ENCODE results near the gene MICU1. TPM values are rescaled to one million over a fixed set of nuclear protein-coding genes. Genes with fewer than 3 reads are reported as not detected.
A peak's percentile ranks its signal among the peaks of the same experiment; 100 is the strongest.

MICU1 gene
- total and polyA plus RNA-seq, 2 of the 13 experiments (the other 11 are each of a cell fraction or from before 2014, with no cell fraction given) = 32.5 to 56.1 TPM

DNA sequence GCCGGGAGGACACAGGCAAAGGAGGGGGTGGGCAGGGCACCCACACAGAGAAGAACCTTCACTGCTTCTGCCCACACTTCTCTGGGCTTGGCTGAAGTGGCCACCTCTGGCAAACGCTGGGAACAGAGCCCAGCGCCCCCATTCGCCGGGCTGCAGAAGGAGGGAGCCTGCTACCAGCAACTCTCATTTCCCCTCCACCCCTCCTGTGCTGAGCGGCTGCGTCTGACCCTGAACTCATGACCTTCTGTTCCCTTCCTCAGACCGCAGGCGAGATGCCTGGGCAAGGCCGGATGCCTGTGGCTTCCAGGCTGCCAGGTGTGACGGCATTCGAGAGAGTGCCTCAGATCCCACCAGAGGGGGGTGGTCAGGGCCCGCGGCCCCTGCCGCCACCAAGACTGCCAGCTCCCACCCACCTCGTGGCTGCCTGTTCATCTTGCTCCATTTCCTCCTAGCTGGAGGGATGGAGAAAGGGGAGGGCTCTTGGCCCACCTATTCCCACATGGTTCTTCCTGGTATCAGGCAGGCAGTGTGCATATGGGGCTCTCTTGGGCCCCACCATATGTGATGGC is 291.0 kb downstream of the MICU1 start (continued):
- TF ChIP-seq ZBTB37 (CRISPR knock-in tag; IDR thresholded peaks at IDR 0.05) (no peak), FUBP1 (CRISPR knock-in tag; IDR thresholded peaks at IDR 0.05; ENCODE audit: borderline replicate concordance) (no peak), ZBTB14 (CRISPR knock-in tag; IDR thresholded peaks at IDR 0.05) (no peak), HDAC1 (CRISPR knock-in tag; IDR thresholded peaks at IDR 0.05) (peak; percentile 87), ZNF619 (CRISPR knock-in tag; IDR thresholded peaks at IDR 0.05) (0 out of 2 replicates have a peak, but pooled peaks have one; percentile 35), UBTF (CRISPR knock-in tag; IDR thresholded peaks at IDR 0.05) (peak; percentile 82), ZFYVE20 (CRISPR knock-in tag; IDR thresholded peaks at IDR 0.05; ENCODE audit: borderline replicate concordance, low read depth) (no peak), RFX1 (IDR thresholded peaks at IDR 0.05) (no peak), ZNF550 (CRISPR knock-in tag; IDR thresholded peaks at IDR 0.05; ENCODE audit: borderline replicate concordance) (no peak), ZBTB34 (CRISPR knock-in tag; IDR thresholded peaks at IDR 0.05) (peak; percentile 96), ZNF343 (CRISPR knock-in tag; IDR thresholded peaks at IDR 0.05) (no peak), MIXL1 (CRISPR knock-in tag; IDR thresholded peaks at IDR 0.05) (peak; percentile 52; the same call in 1 of the 2 replicates), MZF1 (CRISPR knock-in tag; IDR thresholded peaks at IDR 0.05; ENCODE audit: borderline replicate concordance) (no peak)
- TF ChIP-seq, protein P1, sequence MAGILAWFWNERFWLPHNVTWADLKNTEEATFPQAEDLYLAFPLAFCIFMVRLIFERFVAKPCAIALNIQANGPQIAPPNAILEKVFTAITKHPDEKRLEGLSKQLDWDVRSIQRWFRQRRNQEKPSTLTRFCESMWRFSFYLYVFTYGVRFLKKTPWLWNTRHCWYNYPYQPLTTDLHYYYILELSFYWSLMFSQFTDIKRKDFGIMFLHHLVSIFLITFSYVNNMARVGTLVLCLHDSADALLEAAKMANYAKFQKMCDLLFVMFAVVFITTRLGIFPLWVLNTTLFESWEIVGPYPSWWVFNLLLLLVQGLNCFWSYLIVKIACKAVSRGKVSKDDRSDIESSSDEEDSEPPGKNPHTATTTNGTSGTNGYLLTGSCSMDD (CRISPR knock-in tag; IDR thresholded peaks at IDR 0.05) = no peak
- TF ChIP-seq, protein P2, sequence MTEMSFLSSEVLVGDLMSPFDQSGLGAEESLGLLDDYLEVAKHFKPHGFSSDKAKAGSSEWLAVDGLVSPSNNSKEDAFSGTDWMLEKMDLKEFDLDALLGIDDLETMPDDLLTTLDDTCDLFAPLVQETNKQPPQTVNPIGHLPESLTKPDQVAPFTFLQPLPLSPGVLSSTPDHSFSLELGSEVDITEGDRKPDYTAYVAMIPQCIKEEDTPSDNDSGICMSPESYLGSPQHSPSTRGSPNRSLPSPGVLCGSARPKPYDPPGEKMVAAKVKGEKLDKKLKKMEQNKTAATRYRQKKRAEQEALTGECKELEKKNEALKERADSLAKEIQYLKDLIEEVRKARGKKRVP (CRISPR knock-in tag; IDR thresholded peaks at IDR 0.05) = peak in 1 of 2 experiments; percentile 71; a peak in 2 of 4 replicates
- TF ChIP-seq, protein P3, sequence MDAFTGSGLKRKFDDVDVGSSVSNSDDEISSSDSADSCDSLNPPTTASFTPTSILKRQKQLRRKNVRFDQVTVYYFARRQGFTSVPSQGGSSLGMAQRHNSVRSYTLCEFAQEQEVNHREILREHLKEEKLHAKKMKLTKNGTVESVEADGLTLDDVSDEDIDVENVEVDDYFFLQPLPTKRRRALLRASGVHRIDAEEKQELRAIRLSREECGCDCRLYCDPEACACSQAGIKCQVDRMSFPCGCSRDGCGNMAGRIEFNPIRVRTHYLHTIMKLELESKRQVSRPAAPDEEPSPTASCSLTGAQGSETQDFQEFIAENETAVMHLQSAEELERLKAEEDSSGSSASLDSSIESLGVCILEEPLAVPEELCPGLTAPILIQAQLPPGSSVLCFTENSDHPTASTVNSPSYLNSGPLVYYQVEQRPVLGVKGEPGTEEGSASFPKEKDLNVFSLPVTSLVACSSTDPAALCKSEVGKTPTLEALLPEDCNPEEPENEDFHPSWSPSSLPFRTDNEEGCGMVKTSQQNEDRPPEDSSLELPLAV (CRISPR knock-in tag; conservative IDR thresholded peaks at IDR 0.05; ENCODE audit: low read depth) = no peak

Data from HepG2 (cell line).